Mesothelial cell of epicardium (in vitro differentiated cells): ENCODE results near the gene KIRREL3. TPM values are rescaled to one million over a fixed set of nuclear protein-coding genes. Genes with fewer than 3 reads are reported as not detected.

ENCODE experiments used
- DNase-seq, 2 experiments: peaks; one replicate each; pipeline ENCODE4 v3.0.0; 2021; ENCODE audit warnings: low spot score in 2 of 2; ENCODE audit not compliant: unreplicated experiment in 2 of 2
- H3K27ac Mint-ChIP-seq: 2 replicates; pipeline ENCODE4 v1.8.0; 2021; ENCODE audit warnings: mixed read lengths
- H3K27me3 Mint-ChIP-seq: 2 replicates; pipeline ENCODE4 v1.8.0; 2021; ENCODE audit warnings: low read depth, mixed read lengths
- H3K36me3 Mint-ChIP-seq: 2 replicates; pipeline ENCODE4 v1.8.0; 2021; ENCODE audit warnings: mixed read lengths
- H3K4me1 Mint-ChIP-seq: 2 replicates; pipeline ENCODE4 v1.8.0; 2021; ENCODE audit warnings: mixed read lengths
- H3K4me3 Mint-ChIP-seq: 2 replicates; pipeline ENCODE4 v1.8.0; 2021; ENCODE audit warnings: mild to moderate bottlenecking, moderate library complexity, mixed read lengths
- H3K9me3 Mint-ChIP-seq: 2 replicates; pipeline ENCODE4 v1.8.0; 2021; ENCODE audit warnings: mixed read lengths
- total RNA-seq: library from RNA; stranded (reverse); gene quantifications from 3 replicates; pipeline ENCODE4 v1.2.1, GENCODE V29; 2021
- TF ChIP-seq, protein P1 (sequence below): fragments of 200-600 bp; sonication (generic); IDR thresholded peaks from one replicate; pipeline ENCODE4 v1.5.0; 2021; ENCODE audit warnings: antibody characterized with exemption; ENCODE audit not compliant: unreplicated experiment

Gene KIRREL3
- total RNA-seq, 1 donor from 2014 or later, result 0.31 TPM

DNA sequence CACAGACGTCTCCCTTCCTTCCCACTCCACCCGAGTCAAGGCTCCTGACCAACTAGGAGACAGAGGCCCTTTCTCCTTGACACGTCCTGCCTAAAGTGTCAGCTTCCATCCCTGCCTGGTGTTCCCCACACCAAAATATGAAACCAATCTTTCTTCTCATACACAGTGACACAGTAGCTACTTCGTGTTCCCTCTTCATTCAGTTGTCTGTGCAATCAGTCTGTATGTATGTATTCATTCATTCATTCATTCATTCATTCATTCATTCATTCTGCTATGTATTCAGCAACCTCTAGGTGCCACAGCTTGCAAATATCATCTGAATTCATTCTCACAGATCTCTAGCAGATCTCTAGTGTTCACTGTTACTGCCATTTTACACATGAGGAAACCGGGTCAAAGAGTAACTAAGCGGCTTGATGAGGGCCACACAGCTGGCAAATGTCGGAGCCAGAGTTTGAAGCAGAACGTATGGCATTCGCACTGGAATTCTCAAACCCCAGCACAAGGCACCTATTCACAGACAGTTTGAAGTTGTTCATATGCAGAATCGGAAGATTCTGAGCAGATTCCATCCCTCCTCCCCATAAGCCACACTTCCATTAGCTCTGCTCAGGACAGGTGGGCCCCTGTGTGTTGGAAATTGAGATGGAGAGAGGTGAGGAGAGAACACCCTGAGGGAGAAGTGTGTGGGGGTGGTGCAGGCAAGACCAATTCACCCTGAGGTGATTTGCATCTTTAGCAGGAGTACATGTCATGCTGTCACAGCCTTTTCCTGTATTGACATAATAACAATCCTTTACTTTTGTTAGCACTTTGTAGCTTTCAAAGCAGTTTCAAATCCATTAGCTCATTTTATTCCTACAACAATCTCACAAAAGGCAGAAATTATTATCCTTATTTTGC, 369.4 kb downstream of the KIRREL3 start:
- Mint-ChIP-seq H3K9me3 (no peaks in the 10 kb centered on the region), H3K36me3 (no peaks in the 10 kb centered on the region), H3K27me3 (peaks cover 69% of the 10 kb centered on the region), H3K4me3 (no peak overlapping the region), H3K4me1 (no peaks in the 10 kb centered on the region), H3K27ac (no peak overlapping the region)
- TF ChIP-seq, protein P1, sequence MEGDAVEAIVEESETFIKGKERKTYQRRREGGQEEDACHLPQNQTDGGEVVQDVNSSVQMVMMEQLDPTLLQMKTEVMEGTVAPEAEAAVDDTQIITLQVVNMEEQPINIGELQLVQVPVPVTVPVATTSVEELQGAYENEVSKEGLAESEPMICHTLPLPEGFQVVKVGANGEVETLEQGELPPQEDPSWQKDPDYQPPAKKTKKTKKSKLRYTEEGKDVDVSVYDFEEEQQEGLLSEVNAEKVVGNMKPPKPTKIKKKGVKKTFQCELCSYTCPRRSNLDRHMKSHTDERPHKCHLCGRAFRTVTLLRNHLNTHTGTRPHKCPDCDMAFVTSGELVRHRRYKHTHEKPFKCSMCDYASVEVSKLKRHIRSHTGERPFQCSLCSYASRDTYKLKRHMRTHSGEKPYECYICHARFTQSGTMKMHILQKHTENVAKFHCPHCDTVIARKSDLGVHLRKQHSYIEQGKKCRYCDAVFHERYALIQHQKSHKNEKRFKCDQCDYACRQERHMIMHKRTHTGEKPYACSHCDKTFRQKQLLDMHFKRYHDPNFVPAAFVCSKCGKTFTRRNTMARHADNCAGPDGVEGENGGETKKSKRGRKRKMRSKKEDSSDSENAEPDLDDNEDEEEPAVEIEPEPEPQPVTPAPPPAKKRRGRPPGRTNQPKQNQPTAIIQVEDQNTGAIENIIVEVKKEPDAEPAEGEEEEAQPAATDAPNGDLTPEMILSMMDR, result no peak
- no peak for DNase-seq

DNA sequence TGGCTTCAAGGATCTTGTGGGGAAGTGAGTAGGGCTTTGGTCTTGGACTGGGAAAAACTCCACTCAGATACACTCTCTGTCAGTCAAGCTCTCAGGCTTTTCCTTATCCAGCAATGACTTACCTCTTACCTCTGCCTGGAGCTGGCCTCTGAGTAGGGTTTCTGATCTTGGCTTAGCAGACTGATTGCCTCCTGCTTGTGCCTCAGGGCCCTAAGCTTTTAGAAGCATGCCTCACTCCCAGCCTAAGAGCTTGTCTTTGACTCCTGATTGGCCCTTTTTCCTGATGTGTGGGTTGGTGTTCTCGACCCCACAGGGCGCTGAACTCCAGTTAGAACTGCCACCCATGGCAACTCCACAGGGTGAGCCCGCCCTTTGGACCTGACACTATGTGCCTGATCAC, 370.1 kb downstream of the KIRREL3 start:
- no peak overlapping the region for H3K27ac Mint-ChIP-seq
- DNase-seq, result no peak
- no peak overlapping the region for H3K4me3 Mint-ChIP-seq
- no peaks in the 10 kb centered on the region for H3K4me1 Mint-ChIP-seq
- H3K27me3 Mint-ChIP-seq, result peaks cover 71% of the 10 kb centered on the region
- no peaks in the 10 kb centered on the region for H3K9me3 Mint-ChIP-seq
- TF ChIP-seq, protein P1, result no peak
- H3K36me3 Mint-ChIP-seq, result no peaks in the 10 kb centered on the region

DNA sequence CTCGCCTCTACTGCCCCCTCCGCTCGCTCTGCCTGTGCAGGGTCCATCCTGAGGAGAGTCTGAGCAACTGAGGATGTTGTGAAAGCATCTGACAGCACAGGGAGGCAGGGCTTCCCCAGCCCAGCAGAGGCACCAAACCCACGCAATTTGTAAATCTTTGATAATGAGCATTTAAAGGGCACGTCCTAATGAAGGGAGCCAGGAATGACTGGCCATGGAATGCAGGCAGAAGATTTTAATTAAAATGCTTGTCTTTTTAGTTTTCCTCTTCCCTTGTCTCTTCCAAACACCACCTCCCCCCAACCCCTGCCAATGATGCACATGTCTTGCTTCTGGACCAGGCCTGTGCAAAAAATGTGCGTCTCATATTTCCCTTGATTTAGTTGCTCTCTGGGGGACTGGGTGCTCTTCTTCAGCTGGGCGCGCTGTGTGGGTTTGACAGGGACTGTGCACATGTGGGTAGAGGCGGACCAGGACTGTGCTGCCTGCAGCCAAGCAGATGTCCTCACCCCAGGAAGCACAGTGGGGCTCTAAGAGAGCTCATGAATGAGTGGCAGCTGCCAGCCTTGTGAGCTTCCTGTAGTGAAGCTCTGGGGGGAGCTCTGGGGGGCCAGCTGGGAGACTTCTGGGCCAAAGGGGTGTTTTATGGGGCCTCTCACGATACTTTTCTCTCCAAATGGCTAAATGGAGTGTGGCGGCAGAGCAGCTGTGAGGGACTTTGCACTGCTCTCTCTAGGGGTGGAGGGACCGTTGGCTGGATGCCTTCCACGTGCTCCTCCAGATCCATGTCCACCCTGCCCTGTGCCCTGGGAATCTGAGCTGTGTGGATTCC, 371.6 kb downstream of the KIRREL3 start:
- H3K9me3 Mint-ChIP-seq, result no peaks in the 10 kb centered on the region
- H3K27ac Mint-ChIP-seq, result no peak overlapping the region
- DNase-seq, result no peak
- TF ChIP-seq, protein P1, result no peak
- peaks cover 3% of the 10 kb centered on the region for H3K4me1 Mint-ChIP-seq
- no peak overlapping the region for H3K4me3 Mint-ChIP-seq
- H3K36me3 Mint-ChIP-seq, result no peaks in the 10 kb centered on the region
- peaks cover 71% of the 10 kb centered on the region for H3K27me3 Mint-ChIP-seq

DNA sequence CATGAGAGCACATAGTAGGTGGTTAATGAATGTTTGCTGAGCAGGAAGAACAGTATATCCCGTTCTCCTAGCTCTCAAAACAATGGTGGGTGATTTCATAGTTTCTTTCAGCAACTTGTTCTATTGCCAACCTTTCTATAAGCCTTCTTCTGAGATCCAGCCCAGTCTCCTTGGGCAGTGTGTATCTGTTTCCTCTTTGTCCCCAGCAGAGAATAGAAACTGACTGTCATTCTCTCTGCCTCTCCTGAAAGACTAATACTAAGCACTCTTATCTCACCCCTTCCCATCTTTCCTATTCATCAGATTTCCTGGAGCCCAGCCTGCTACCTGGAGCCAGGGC, 372.1 kb downstream of the KIRREL3 start:
- no peaks in the 10 kb centered on the region for H3K36me3 Mint-ChIP-seq
- H3K27me3 Mint-ChIP-seq, result peaks cover 69% of the 10 kb centered on the region
- no peak for DNase-seq
- H3K4me1 Mint-ChIP-seq, result peaks cover 3% of the 10 kb centered on the region
- no peak overlapping the region for H3K27ac Mint-ChIP-seq
- H3K4me3 Mint-ChIP-seq, result no peak overlapping the region
- no peaks in the 10 kb centered on the region for H3K9me3 Mint-ChIP-seq
- TF ChIP-seq, protein P1, result no peak

DNA sequence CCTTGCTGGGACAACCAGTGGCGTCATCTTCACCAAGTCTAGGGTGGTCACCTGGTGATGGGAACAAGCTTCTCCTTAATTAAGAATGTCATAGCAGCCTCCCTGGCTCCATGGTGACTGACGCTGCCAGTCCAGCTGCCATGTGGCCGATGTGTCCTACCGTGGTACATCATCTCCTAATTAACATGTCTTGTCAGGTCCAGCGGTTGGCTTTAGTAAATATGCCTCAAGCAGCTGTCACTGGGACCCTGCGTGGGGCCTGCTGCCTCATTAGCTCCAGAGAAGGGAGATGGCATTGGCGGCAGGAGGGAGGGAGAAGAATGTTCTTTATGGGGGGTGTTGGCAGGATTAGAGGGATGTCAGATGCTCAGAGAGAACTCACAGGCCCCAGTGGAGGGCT, 373.1 kb downstream of the KIRREL3 start:
- Mint-ChIP-seq H3K27me3 (peaks cover 67% of the 10 kb centered on the region), H3K4me1 (peaks cover 3% of the 10 kb centered on the region), H3K27ac (no peak overlapping the region), H3K36me3 (no peaks in the 10 kb centered on the region), H3K4me3 (no peak overlapping the region), H3K9me3 (no peaks in the 10 kb centered on the region)
- TF ChIP-seq, protein P1, result no peak
- no peak for DNase-seq
